ENCODE measurements around the gene GBP6.
"Not testable (repeated sequence)": the region's sequence is repeated elsewhere in the genome, so short reads cannot be mapped to it uniquely, and the experiment has no call there.

GBP6 gene

DNA sequence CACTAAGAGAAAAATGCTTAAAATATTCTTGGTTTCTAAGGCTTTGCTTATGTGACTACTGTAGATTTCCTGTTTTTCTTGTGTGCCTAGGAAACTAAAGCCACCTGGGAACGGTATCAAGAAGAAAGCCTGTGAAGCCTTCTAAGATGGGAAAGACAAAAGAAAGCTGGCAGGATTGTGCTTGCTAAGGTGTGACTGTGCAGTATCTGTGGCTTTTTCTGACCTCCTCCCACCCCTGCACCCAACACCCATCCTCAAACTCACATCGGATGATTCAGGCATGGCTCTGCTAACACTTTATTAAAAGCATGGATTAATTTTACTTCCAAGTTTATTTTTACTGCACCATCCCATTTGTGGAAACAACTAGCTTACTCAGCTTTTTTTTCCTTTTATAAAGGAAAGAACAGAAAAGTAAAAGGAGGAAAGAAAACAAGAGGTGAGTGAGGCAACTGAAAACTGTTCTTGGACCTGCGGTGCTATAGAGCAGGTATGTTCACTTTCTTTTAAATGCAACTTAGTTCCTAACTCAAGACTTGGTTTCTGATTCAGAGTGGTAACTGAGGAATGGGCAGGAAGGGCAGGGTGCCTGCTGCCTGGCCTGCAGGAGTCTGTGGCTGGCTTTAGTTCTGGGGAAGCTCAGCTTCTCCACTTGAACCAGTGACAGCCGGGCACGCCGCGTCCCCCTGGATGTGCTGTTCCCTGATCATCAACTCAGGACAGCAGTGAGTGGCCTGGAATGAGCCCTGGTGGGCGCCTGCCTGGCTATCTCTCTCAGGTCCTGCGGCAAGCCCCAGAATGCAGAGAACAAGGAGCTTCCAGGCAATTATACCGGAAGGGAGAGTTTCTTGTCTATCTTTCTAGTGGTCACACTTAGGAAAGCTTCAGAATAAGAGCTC, at the start of gene GBP6:
Gene GBP6 (plus strand): TSS at position 422 of the 899 bp plus-strand sequence. CDS start 4,493 bp downstream, outside the sequence.
- DNase-seq, result no peak

- DNase-seq, result no peak
Observed at GRCh38 chr1:89322402-89322801, 41.5 kb upstream of the GBP6 start.

DNA sequence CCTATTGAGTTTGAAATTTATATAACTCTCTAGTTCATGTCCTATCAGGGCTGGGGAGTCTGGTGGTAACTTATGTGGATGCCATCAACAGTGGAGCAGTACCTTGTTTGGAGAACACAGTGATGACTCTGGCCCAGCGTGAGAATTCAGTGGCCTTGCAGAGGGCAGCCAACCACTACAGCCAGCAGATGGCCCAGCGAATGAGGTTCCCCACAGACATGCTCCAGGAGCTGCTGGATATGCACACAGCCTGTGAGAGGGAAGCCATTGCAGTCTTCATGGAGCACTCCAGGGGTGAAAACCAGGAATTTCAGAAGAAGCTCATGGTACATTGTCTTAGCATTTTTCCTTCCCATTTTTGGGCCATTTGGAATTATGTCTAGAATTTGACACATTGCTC, 32.0 kb upstream of the GBP6 start:
- no peak for DNase-seq

- DNase-seq, result no peak
Observed at GRCh38 chr1:89332461-89332860, 31.4 kb upstream of the GBP6 start.

GRCh38 chr1:89335486-89335885, 28.4 kb upstream of the GBP6 start:
- DNase-seq, result no peak

GRCh38 chr1:89337903-89338302, 26.0 kb upstream of the GBP6 start:
- DNase-seq, result no peak

DNA sequence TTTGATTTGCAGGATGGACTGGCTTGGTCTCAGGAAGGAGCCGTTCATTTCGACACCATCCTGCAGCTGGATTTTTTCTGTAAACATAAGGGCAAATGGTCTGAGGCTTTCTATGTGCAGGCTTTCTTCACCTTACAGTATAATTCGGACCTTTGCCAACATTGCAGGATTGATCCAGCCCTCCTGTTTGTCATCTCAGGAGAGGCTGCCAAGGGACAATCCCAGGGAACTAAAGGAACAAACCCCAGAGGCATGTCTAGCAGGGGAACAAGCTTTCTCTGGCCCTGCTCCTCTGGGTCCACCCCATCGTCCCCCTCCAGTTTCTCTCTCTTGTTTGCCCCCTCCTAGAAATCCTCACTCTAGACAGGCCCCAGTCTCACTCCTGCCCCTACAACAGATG, 24.8 kb upstream of the GBP6 start:
- no peak for DNase-seq

DNA sequence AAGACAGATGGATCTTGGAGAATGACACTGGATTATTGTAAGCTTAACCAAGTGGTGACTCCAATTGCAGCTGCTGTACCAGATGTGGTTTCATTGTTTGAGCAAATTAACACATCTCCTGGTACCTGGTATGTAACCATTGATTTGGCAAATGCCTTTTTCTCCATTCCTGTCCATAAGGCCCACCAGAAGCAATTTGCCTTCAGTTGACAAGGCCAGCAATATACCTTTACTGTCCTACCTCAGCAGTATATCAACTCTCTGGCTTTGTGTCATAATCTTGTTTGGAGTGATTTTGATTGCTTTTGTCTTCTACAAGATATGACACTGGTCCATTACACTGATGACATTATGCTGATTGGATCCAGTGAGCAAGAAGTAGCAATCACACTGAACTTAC, 18.4 kb upstream of the GBP6 start:
- DNase-seq, result not testable (repeated sequence)

- DNase-seq, result no peak
Observed at GRCh38 chr1:89347296-89347695, 16.6 kb upstream of the GBP6 start.

DNA sequence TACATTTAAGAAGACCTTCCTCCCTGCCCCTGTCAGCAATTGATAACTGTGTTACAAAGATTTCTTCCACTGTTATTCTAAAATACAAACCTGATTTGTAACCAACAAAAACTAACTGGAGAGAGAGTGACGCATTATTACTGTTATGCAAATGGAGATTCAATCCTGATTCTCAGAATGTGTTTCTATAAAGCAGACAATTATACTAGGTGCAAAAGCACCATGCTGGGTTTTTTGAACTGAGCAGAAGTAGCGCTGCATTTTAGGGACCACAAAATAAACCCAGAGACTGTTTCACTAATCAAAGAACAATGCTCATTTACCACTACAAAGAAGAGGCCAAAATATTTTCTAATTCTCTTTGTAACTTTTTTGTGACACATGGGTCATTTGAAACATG, 13.6 kb upstream of the GBP6 start:
- DNase-seq, result no peak

DNA sequence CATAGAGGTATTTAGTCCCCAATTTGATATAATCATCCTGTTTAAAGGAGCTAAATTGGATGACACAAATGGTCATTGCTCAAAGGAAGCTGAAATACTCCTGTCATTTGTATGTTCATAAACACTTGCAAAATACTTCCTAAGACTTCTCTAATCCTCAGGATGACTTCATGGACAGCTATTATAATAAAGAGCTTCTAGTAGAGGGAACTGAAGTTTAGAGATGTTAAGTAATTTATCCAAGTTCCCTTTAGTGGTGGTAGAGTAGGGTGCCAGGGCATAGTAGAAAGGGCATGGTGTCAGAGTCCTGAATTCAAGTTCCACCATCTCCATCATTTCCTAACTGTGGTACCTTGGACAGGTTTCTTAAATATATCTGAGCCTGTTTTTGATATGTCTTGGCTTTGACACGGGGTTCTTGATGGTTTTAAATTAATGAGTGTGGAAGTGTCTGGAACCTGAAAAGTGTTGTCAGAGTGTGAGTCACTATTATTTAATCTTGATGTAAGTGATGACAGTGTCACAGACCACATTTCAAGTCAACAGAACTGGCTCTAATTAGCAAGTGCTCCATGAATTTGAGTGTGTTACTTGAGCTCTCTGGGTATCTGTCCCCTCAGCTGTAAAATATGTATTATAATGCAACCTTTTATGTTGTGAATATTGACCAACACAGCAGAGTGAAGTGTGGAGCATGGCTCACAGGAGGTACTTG, 12.1 kb upstream of the GBP6 start:
- no peak for DNase-seq

- no peak for DNase-seq
Observed at GRCh38 chr1:89352421-89352820, 11.4 kb upstream of the GBP6 start.

DNA sequence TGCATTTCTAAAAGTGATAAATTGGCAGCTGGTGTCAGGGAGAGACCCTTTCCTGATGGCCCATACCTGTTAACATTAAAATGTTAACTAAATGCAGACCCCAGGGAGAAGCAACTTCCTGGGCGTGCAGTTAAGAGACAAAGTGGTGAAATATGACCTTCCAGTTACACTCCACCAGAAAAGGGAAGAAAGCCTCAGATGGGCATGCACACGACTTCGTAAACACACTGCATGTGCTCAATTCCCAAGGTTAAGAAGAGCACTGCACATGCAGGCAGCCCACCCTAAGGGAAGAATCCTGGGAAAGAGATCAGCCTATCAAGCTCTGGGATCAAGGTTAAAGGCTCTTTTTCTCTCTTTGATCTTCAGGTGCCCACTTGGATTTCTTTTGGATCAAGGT, 9.7 kb upstream of the GBP6 start:
- DNase-seq, result no peak

- no peak for DNase-seq
Observed at GRCh38 chr1:89355056-89355455, 8.8 kb upstream of the GBP6 start.

DNA sequence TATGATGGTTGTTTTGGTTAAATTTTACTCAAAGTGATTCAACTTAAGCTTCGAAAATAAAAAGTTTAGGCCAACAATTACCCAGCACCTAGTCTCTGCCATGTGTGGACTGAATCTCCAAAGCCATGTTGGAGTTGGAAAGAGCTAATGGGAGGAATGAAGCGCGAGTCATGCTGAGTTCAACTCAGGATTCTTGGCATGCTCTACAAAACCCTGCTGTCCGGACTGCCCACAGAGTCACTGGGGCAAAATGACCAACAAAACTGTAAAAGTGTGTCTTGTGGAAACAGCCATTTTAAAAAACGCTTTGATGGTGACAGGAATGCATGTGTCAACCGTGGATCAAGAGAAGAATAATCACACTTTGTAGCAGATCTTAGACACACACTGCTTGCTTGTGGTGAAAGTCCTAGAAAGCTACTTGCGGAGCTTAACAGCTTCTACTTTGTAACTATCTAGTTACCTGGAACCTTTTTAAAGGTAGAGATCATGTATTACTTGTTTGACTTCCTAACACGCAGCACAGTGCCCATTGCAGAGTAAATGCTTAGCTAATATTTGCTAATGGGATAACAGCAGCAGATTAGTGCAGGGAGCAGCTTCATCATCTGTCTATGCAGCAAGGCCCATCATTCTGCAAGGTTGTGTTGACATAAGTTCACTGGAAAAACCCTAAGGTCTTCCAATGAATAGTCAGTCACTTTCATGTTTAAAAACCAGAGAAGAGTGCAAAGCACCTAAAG, 7.0 kb upstream of the GBP6 start:
- DNase-seq, result no peak

- no peak for DNase-seq
Observed at GRCh38 chr1:89358287-89358893, 5.5 kb upstream of the GBP6 start.

DNA sequence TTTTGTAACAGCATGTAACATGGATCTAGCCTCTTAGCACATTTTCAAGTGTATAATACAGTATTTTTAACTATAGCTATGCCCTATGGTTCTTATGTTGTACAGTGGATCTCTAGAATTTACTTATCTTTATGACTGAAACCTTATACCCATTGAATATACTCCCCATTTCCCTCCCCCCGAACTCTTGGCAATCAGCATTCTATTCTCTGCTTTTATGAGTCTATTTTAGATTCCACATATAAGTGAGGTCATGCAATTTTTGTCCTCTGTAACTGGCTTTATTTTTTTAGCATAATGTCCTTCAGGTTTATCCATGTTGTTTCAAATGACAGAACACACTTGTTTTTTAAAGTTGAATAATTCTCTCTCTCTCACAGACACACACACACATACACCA, 3.1 kb upstream of the GBP6 start:
- DNase-seq, result no peak

- no peak for DNase-seq
Observed at GRCh38 chr1:89361681-89362080, 2.2 kb upstream of the GBP6 start.

GRCh38 chr1:89363196-89363595, 663 bp upstream of the GBP6 start:
- no peak for DNase-seq

- DNase-seq, result no peak
Observed at GRCh38 chr1:89364954-89365550, 1.2 kb downstream of the GBP6 start.

GRCh38 chr1:89367221-89367620, 3.4 kb downstream of the GBP6 start:
- DNase-seq, result no peak

- no peak for DNase-seq
Observed at GRCh38 chr1:89369331-89369730, 5.5 kb downstream of the GBP6 start.

- not testable (repeated sequence) for DNase-seq
Observed at GRCh38 chr1:89373810-89374209, 10.0 kb downstream of the GBP6 start.
